Esophagus muscularis mucosa (tissue), 3 donors: ENCODE data around the gene CNTNAP2.

Source experiments
- CTCF ChIP-seq, 3 experiments: fragments of 200-600 bp in 2 of 3; fragments of 450-650 bp in 1 of 3; sonication (generic) in 2 of 3; IDR thresholded peaks; one replicate each; pipeline ENCODE4 v1.5.1; 2017 to 2019; ENCODE audit warnings: antibody characterized with exemption in 3 of 3, mild to moderate bottlenecking in 2 of 3, moderate library complexity in 1 of 3
- POLR2A ChIP-seq: fragments of 450-650 bp; IDR thresholded peaks from one replicate; pipeline ENCODE4 v1.6.1; 2017; ENCODE audit warnings: antibody characterized with exemption, moderate library complexity, mild to moderate bottlenecking, low read depth
- POLR2AphosphoS5 ChIP-seq, 2 donors: sonication (generic); formaldehyde crosslinking; IDR thresholded peaks; one replicate each; pipeline ENCODE4 v1.6.1; 2017; ENCODE audit warnings: antibody characterized with exemption in 2 of 2

- TF ChIP-seq CTCF (IDR thresholded peaks at IDR 0.05) (no peak), POLR2AphosphoS5 (IDR thresholded peaks at IDR 0.05) (no peak), POLR2A (no peak)
Observed at GRCh38 chr7:147999962-148000361, 1883.4 kb downstream of the CNTNAP2 start.
